ENCODE measurements around the gene MLLT11.

GRCh38 chr1:151026460-151026859, 33.7 kb upstream of the MLLT11 start:
- TF ChIP-seq CTCF (IDR thresholded peaks at IDR 0.05 in 2 of 3, conservative IDR thresholded peaks at IDR 0.05 in 1 of 3; ENCODE audit: control insufficient read depth in 2 of 3, extremely low read depth in 1 of 3, insufficient read depth in 1 of 3, low read depth in 3 of 3, low read length in 3 of 3) (no peak), EP300 (IDR thresholded peaks at IDR 0.05; ENCODE audit: borderline replicate concordance in 1 of 2, control insufficient read depth in 1 of 2, low read depth in 2 of 2, low read length in 2 of 2) (no peak), KAT2A (conservative IDR thresholded peaks at IDR 0.05; ENCODE audit: control insufficient read depth, low read depth, low read length) (no peak)

Measured in GM12878 (cell line).